Colonic mucosa (tissue), 2 donors: ENCODE results near the gene LYPD6B. TPM values are rescaled to one million over a fixed set of nuclear protein-coding genes. Genes with fewer than 3 reads are reported as not detected.

ENCODE experiments used
- total RNA-seq, 2 donors: library from RNA; stranded (reverse); fragmentation: NEBNext Ultra II Directional in 1 of 2; extraction: Animal tissue kit (Norgen Biotek cat#: 25700) in 1 of 2; gene quantifications; one replicate each; pipeline ENCODE4 v1.2.1, GENCODE V29; 2021
- donor health status: DM: no; HTN: no; CAD: no.
- donor health status: DM: no; HTN: no; CAD: no.

LYPD6B gene
- total RNA-seq, 2 donors from 2014 or later: 2.6 to 3.4 TPM

Other genes starting within 250 kb of the LYPD6B start
- 1 to 10 TPM; 1.6 to 3.4 TPM for gene KIF5C, start 163.5 kb upstream of the LYPD6B start, total RNA-seq